DMS53 treated with DMSO at 0.1 percent for 48 hours (cell line): ENCODE measurements around the gene ACSM4.
"Not testable (repeated sequence)": the region's sequence is repeated elsewhere in the genome, so short reads cannot be mapped to it uniquely, and the experiment has no call there.

Experiments
- DNase-seq: peaks from one replicate; lab custom pipeline; 2025; ENCODE audit not compliant: unreplicated experiment; lab: John Stamatoyannopoulos, UW

Gene ACSM4

GRCh38 chr12:7303772-7304171 is at the start of gene ACSM4:
TSS of gene ACSM4 (plus strand) at chr12:7304072. CDS start at chr12:7304332, 260 bp downstream.
- DNase-seq, result no peak

GRCh38 chr12:7259060-7259459 is 44.8 kb upstream of the ACSM4 start:
- DNase-seq, result no peak

GRCh38 chr12:7264538-7264937 is 39.3 kb upstream of the ACSM4 start:
- DNase-seq, result no peak

- no peak for DNase-seq
These were observed 38.6 kb upstream of the ACSM4 start for GRCh38 chr12:7265251-7265650.

DNA sequence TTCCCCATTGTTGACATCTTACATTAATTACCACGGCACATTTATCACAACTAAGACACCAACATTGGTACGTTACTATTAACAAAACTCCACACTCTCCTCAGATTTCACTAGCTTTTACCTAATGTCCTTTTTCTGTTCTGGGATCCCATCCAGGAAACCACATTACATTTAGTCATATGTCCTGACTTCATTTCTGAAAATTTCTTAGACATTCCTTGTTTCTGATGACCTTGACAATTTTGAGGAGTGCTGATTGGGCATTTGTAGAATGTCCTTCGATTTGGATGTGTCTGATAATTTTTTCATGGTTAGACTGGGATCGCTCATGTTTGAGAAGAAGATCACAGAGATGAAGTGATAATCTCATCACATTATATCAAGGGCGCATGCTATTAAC is 34.6 kb upstream of the ACSM4 start:
- no peak for DNase-seq

DNA sequence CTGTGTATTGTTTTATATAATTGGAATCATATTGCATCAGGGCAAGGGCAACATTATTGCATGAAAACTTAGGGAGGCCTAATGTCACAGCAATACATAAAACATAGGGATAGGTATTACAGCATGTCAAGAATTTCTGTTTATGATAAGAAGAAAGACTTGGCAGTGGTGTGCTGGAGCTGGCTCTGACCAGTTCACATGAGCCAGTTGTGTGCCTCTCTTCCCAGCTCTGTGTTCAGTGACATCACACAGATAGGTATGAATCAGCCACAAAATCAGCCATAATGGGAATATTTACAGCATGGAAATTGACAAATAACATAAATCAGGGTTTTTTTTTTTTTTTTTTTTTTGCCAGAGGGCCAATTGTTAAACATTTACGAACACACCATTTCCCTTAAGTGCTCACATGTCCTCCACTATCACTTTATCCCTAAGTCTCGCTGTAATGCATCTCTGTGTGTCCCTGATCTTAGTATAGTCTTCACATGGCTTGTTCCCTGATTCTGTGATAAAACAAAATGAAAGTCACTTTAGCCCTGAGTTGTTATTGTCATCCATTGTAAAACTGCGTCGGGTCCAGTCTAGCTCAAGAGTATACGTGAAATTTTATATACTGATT is 31.9 kb upstream of the ACSM4 start:
- DNase-seq, result no peak

- not testable (repeated sequence) for DNase-seq
These were observed 28.4 kb upstream of the ACSM4 start for GRCh38 chr12:7275482-7275881.

- no peak for DNase-seq
These were observed 21.0 kb upstream of the ACSM4 start for GRCh38 chr12:7282844-7283243.

GRCh38 chr12:7289743-7290142 is 14.1 kb upstream of the ACSM4 start:
- DNase-seq, result no peak

GRCh38 chr12:7290588-7290987 is 13.3 kb upstream of the ACSM4 start:
- not testable (repeated sequence) for DNase-seq

GRCh38 chr12:7292300-7292699 is 11.6 kb upstream of the ACSM4 start:
- DNase-seq, result no peak

- DNase-seq, result no peak
These were observed 10.2 kb upstream of the ACSM4 start for GRCh38 chr12:7293670-7294069.

DNA sequence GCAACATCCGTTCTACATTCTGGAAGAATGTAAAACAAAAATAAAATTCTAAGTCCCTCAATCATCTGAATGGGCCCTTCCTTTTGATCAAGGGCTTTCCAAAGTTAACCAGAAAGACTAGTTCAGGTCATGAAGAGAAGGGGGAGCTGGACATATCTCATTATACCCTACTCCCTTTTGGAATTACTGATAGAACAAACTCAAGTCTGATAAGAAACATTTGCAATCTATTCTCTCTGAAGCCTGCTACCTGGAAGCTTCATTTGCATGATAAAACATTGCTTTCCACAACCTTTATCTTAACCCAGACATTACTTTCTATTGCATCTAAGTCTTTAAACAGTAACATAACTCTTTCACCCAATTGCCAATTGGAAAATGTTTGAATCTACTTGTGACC is 8.3 kb upstream of the ACSM4 start:
- DNase-seq, result no peak

DNA sequence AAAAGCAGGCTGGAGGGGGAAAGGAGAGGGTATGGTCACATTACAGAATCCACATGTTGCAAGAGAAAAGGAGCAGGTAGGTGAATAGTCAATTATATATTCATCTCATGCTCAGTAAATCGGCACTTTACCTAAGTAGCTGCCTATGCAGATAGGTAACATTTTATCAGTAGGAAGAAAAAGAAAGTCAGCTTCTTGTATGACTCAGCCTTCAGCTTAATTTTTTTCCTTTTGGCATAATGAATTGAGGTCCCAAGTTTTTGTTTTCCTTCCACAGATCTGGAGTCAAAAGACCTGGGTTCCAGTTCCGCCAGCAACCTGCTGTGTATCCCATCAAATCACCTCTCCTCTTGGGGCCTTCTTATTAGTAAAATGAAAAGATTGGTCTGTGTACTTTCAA is 6.0 kb upstream of the ACSM4 start:
- DNase-seq, result no peak

DNA sequence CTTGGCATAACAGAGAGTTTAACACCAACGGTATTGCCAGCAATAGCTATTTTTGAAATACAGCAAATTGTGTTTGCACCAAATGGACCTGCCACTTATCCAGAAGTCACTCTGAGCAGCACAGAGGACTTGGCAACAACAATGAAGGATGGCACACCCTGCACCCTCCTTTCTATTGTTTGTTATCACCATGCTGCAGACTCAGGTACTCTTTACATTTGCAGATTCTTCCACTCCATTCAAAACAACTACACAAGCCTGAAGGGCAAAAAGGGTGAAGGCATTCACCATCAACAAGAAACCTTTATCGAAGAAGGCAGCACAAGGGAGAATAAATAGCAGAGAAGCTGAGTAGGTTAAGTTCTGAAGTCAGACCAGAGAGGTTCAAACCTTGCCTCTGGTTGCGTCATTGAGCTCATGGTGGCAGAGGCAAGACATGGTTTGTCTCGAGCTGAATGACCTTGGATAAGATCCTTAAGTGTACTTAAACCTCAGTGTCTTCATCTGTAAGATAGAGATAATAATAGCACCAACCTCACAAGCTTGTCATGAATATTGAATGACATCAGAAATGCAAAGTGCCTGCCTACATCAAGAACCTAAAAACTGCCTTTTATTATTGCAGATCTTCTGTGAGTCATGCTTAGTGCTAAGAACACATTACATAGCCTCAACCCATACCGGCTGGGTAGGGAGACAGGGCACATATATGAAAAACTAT is 1.4 kb upstream of the ACSM4 start:
- no peak for DNase-seq

DNA sequence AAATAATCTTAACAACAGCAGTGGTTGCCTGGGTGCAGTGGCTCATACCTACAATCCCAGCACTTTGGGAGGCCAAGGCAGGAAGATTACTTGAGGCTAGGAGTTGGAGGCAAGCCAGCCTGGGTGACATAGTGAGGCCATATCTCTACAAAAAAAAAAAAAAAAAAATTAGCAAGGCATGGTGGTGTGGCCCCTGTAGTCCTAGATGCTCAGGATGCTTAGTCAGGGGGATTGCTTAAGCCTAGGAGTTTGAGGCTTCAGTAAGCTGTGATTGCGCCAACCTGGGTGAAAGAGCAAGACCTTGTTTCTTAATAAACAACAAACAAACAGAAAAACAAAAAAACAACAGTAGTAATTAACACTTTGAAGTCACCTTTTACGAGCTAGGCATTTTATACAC is 642 bp upstream of the ACSM4 start:
- no peak for DNase-seq

GRCh38 chr12:7304456-7304855 is 584 bp downstream of the ACSM4 start:
- DNase-seq, result no peak

GRCh38 chr12:7310070-7310469 is 6.2 kb downstream of the ACSM4 start:
- DNase-seq, result no peak

- DNase-seq, result no peak
These were observed 16.1 kb downstream of the ACSM4 start for GRCh38 chr12:7319930-7320329.

DNA sequence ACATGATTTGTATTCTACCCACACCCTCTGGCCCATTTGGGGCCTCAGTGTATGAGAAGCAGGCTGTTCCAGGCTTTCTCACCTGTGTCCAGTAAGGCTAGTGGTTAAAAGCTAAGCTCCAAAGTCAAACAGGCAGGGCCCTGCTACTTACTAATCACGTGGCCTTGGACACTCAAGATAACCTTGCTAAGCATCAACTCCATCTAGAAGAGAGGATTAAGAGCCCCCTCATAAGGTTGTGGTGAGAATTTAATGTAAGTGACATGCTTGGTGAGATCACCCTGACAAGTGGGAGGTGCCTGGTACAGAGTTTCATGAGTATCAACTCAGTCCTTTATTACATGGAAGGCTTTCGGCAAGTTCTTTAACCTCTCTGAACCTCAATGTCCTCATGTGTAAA is 17.8 kb downstream of the ACSM4 start:
- DNase-seq, result no peak

GRCh38 chr12:7322599-7322998 is 18.7 kb downstream of the ACSM4 start:
- DNase-seq, result no peak

GRCh38 chr12:7324176-7324575 is 20.3 kb downstream of the ACSM4 start:
- no peak for DNase-seq

- DNase-seq, result no peak
These were observed 24.0 kb downstream of the ACSM4 start for GRCh38 chr12:7327918-7328317.
